K562 treated with DMSO at 1 percent for 4 hours (cell line): ENCODE results near the gene ITPR3. TPM values are rescaled to one million over a fixed set of nuclear protein-coding genes. Genes with fewer than 3 reads are reported as not detected.

Experiments
- total RNA-seq: library from RNA; unstranded; fragments of 300-600 nt; gene quantifications from 2 replicates; pipeline ENCODE4 v1.2.3, GENCODE V29; 2022; ENCODE audit not compliant: insufficient read depth

ITPR3 gene
- 10.5 and 13.0 TPM in 2 replicates for total RNA-seq

GRCh38 chr6:33620856-33621710 is at the start of gene ITPR3:
ITPR3 (plus strand) TSS chr6:33621322; CDS start chr6:33621603, 281 bp downstream.

GRCh38 chr6:33579828-33580714 is 41.1 kb upstream of the ITPR3 start, which contains the start of gene BAK1:
BAK1 (minus strand) TSS chr6:33580276; CDS start chr6:33577604, 2,672 bp downstream.

GRCh38 chr6:33711140-33712129 is 90.3 kb downstream of the ITPR3 start, which contains the start of gene UQCC2:
UQCC2 (minus strand) TSS chr6:33711700; CDS start chr6:33711686, 14 bp downstream.

Other genes with a start within 250 kb of the ITPR3 start
- gene KIFC1, start 229.5 kb upstream of the ITPR3 start, total RNA-seq, result 83.0 and 95.7 TPM in 2 replicates
- 62.6 and 67.2 TPM in 2 replicates for gene PHF1, start 210.3 kb upstream of the ITPR3 start, total RNA-seq
- 395 and 427 TPM in 2 replicates for gene CUTA, start 203.2 kb upstream of the ITPR3 start, total RNA-seq
- 6.6 and 10.9 TPM in 2 replicates for gene SYNGAP1, start 201.3 kb upstream of the ITPR3 start, total RNA-seq
- gene ZBTB9, start 166.7 kb upstream of the ITPR3 start, total RNA-seq, result 10.4 and 11.8 TPM in 2 replicates
- 28.1 and 29.6 TPM in 2 replicates for gene BAK1, start 41.0 kb upstream of the ITPR3 start, total RNA-seq
- gene UQCC2, start 90.4 kb downstream of the ITPR3 start, total RNA-seq, result 37.6 and 69.2 TPM in 2 replicates
- not detected in 2 replicates for gene IP6K3, start 125.6 kb downstream of the ITPR3 start, total RNA-seq
- 55.4 and 57.2 TPM in 2 replicates for gene LEMD2, start 167.8 kb downstream of the ITPR3 start, total RNA-seq
- gene MLN, start 182.7 kb downstream of the ITPR3 start, total RNA-seq, result not detected in 2 replicates